Peyer's patch (tissue), 4 donors: ENCODE measurements around the gene QRFP.

Source experiments
- CTCF ChIP-seq, 6 experiments: fragments of 450-650 bp in 4 of 6; fragments of 200-600 bp in 2 of 6; sonication (generic) in 1 of 6; IDR thresholded peaks; one replicate each; pipeline ENCODE4 v1.5.1; 2017 to 2019; ENCODE audit warnings: antibody characterized with exemption in 6 of 6, mild to moderate bottlenecking in 3 of 6, moderate library complexity in 1 of 6
- POLR2A ChIP-seq, 2 donors: fragments of 450-650 bp; IDR thresholded peaks; one replicate each; pipeline ENCODE4 v1.5.1; 2017; ENCODE audit warnings: antibody characterized with exemption in 2 of 2, mild to moderate bottlenecking in 2 of 2, moderate library complexity in 2 of 2

DNA sequence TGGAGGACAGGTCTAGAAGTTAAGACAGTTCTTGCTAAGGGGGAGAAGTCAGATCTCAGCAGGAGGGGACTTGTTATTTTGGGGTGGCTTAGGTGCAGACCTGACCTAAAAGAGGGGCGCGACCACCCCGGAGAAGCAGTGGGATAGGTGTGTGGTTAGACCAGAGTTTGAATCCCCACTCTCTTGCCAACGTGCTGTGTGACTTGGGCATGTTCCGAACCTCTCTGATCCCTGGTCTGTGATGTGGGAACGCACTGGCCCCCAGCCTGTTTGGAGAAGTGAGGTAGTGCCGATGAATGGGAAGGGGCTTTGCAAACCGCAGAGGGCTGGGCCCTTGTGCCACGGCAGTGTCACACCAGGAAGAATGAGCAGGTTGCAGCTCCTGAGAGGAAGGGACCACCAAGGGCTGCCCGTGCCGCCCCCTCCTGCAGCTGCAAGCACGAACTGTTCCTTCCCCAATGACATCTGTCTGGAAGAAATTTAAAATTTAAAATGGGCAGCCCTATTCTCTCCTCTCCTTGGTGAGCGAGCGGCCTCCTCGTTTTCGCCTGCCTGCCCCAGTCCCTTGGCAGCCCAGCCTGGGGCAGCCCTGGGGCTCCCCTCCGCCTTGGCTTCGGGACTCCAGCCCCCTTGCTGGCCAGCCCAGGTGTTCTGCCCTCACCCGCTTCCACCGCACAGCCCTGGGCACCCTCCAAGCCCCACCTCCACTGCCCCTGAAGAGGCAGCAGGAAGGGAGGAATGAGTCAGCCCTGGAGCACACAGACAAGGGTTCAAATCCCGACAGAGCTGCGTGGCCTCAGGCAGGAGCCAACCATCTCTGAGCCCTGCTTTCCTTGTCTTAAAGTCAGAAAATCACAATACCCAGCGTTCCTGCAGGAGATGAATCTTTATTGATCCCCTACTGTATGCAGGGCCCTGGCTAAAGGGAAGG, 40.8 kb upstream of the QRFP start:
- TF ChIP-seq POLR2A (IDR thresholded peaks at IDR 0.05) (no peak), CTCF (IDR thresholded peaks at IDR 0.05) (no peak)
